ENCODE results near the gene CA4. TPM values are rescaled to one million over a fixed set of nuclear protein-coding genes. Genes with fewer than 3 reads are reported as not detected.
A peak's percentile ranks its signal among the peaks of the same experiment; 100 is the strongest.

Gene CA4
- total RNA-seq, 1 experiment from 2014 or later = 1.7 TPM

- Histone ChIP-seq H4K5ac (ENCODE audit: insufficient read length, low read depth, low read length) (no peak overlapping the region), H2BK5ac (ENCODE audit: insufficient read length, low read length) (no peak overlapping the region), H3T11ph (ENCODE audit: low read length) (no peak overlapping the region), H4K20me1 (ENCODE audit: control insufficient read depth, insufficient read depth, insufficient read length) (no peaks in the 10 kb centered on the region), H2BK20ac (ENCODE audit: low read depth, low read length, poor library complexity, severe bottlenecking) (no peak overlapping the region), H3K18ac (ENCODE audit: insufficient read length, low read depth, low read length) (no peak overlapping the region), H3K14ac (ENCODE audit: insufficient read depth, low read length) (no peak overlapping the region), H3K27me3 (ENCODE audit: insufficient read depth, low read length) (peaks cover 23% of the 10 kb centered on the region), H2BK120ac (ENCODE audit: low read depth, low read length, poor library complexity, severe bottlenecking) (no peak overlapping the region), H3K23me2 (ENCODE audit: insufficient read length, low read depth, low read length, poor library complexity, severe bottlenecking) (peaks cover 11% of the 10 kb centered on the region), H3K79me2 (ENCODE audit: insufficient read depth, low read length) (no peaks in the 10 kb centered on the region), H3K23ac (ENCODE audit: insufficient read length, low read depth, low read length) (no peak overlapping the region), H4K8ac (replicated peaks; ENCODE audit: insufficient read length, low read depth, low read length) (no peak overlapping the region), H2AK5ac (ENCODE audit: insufficient read length, low read length) (no peak overlapping the region), H4K91ac (ENCODE audit: insufficient read length, low read depth, low read length) (no peak overlapping the region), H2BK15ac (ENCODE audit: low read depth, low read length) (no peak overlapping the region), H3K9me3 (ENCODE audit: control insufficient read depth, low read depth, low read length) (no peaks in the 10 kb centered on the region), H3K4me1 (ENCODE audit: insufficient read depth, low read length) (no peaks in the 10 kb centered on the region), H3K4me2 (ENCODE audit: insufficient read depth, insufficient read length, low read length) (peak overlapping the region; percentile 75), H2BK12ac (ENCODE audit: insufficient read length, low read depth, low read length) (no peak overlapping the region), H3K9ac (ENCODE audit: extremely low read depth, insufficient read length, low read length) (peak overlapping the region; percentile 36), H3K56ac (ENCODE audit: insufficient read length, low read depth, low read length) (no peak overlapping the region), H3K4ac (ENCODE audit: low read depth, low read length) (no peak overlapping the region), H3K79me1 (ENCODE audit: insufficient read depth, low read depth, low read length, poor library complexity, severe bottlenecking) (no peaks in the 10 kb centered on the region), H2AFZ (ENCODE audit: low read length) (no peak overlapping the region), H3K27ac (ENCODE audit: insufficient read length, low read depth, low read length) (no peak overlapping the region)
- TF ChIP-seq CTCF (conservative IDR thresholded peaks at IDR 0.05) = no peak
- peaks cover 2 to 14% (median 7%) of the 10 kb centered on the region in 3 experiments; a peak in 6 of 7 replicates for H3K36me3 Mint-ChIP-seq (ENCODE audit: insufficient read depth in 1 of 3, low read depth in 3 of 3)
- DNase-seq = no peak
- H3K9me3 Mint-ChIP-seq = peaks cover 0 to 2% of the 10 kb centered on the region in 2 experiments; a peak in 1 of 5 replicates
- peaks cover 10 to 19% of the 10 kb centered on the region in 2 experiments for H3K4me1 Mint-ChIP-seq
- no CpG with 5 or more reads among the region's 16 CpGs for WGBS (ENCODE audit: extremely low coverage, insufficient read length, low lambda C conversion rate)
- H3K4me3 Mint-ChIP-seq = peak overlapping the region; percentile 81 to 93
- H3K27ac Mint-ChIP-seq = no peak overlapping the region
- H3K27me3 Mint-ChIP-seq (ENCODE audit: low read depth) = peaks cover 52% of the 10 kb centered on the region
Observed at GRCh38 chr17:60134396-60135150, 15.2 kb upstream of the CA4 start.
